H54 (cell line): Measurements from ENCODE around the gene MAEA.

Experiments
- DNase-seq: peaks from one replicate; pipeline ENCODE4 v3.0.0; 2011; ENCODE audit warnings: low spot score, mixed read lengths; ENCODE audit not compliant: insufficient read length
- FAIRE-seq: peaks from 3 replicates; lab custom pipeline; 2011; peaks lifted over from hg19 to GRCh38; lab: Jason Lieb, UNC
- POLR2A ChIP-seq: IDR thresholded peaks from 2 replicates; pipeline ENCODE4 v1.6.1; 2011; ENCODE audit warnings: low read depth, mild to moderate bottlenecking, low read length

The MAEA gene

DNA sequence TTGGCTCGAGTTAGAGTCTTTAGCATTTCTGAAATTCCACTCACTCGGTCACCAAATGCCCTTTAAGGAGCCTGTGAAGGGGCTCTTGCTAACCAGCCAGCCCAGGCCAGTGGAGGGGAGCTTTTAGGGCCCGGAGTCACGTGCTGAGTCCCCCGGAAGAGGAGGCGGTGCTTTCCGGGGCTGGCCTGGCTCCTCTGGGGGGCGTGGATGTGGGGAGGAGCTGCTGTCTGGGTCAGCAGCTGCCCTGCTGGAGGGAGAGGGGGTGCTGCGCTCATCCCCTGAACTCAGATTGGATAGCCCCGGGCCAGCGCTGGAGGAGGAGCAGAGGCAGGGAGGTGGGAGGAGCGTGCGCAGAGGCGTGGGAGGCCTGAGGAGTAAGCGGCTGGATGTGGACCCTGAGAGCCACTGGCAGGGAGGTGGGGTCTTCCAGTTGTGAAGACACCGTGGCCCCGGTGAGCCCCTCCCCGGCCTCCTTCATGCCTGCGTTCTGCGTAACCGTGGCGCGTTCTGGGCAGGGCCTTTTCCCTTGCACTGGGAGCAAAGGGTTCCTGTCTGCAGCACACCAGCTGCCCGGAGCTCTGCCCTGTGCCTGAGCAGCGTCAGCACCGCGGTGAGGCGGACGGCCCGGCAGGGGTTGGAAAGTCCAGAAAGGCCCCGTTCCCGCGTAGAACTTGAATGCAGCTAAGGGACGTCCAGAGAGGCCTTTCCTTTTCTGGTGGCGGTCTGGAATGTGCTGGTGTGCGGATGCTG lies 19.7 kb downstream of the MAEA start:
- no peak for FAIRE-seq
- no peak for TF ChIP-seq POLR2A
- no peak for DNase-seq

DNA sequence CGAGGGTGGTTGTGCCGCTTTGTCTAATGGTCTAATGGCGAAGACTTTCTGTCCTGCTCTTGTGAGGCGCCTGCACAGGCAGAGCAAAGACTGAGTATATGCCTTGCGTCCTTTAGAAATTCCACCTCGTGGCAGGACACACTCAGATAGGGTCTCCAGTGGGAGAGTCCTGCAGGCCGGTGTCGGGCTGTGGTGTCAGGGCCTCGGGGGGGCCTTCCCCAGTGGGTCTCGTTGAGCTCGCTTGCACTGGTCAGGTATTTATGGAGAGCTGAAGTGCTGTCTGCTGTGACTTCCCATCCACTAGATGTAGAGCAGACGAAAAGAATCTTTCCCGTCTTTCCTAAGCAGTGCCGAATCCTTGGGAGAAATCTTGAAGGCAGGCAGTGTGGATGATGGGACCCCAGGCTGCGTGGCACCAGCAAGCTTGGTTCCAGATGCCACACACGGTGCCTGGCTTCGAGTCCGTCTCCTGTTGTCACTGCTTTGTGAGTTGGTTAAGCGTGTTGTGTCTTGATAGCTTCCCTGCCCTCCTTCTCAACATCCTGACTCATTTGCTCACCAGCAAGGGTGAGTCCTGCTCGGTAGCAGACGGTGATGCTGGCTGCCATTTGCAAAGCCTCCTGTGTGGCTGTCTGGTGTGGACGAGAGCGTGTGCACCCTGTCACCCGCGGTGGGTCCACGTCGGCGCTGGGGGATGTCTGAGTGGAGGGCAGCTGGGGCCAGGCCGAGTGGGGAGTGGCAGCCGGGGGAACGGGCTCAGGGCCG lies 20.5 kb downstream of the MAEA start:
- TF ChIP-seq POLR2A = no peak

DNA sequence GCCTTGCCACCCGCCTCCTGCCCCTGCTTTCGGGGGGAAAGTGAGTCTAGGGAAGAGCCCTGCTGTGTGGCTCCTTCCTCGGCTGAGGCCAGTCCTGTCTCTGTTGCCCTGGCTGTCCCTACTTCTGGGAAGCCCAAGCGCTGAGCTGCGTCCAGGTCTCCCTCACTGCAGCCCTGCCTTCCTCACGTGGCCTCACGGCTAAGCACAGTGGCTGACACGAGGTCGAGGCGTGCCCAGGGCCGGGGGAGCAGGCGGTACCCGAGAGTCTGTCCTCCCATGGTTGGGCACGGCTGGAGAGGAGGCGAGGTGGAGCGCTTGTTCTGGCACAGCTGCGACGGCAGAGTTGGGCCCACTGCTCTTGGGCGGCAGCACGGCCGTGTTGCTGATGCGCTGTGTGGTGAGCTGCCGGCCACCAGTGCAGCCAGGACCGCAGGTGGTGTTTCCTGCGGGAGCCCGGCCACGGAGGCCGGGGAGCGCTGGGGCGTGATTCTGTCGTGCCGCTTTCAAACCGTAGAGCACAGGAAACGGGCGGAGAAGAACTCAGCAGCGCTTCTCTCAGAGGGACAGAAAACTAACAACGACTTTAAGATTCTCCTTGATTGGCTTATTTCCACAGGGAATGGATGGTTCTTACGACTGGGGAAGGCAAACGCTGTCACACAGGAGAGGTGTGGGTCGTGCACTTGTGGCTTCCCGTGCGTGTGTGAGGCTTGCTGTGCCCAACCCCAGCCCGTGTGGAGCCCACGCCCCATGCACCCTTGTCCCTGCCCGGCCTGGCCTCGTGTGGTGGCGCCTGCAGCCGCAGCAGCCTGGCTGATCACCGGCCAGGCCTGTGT lies 21.3 kb downstream of the MAEA start:
- TF ChIP-seq POLR2A = no peak
- no peak for FAIRE-seq
- no peak for DNase-seq

More for the DNA sequence above, 20.5 kb downstream of the MAEA start:
- DNase-seq (no peak), FAIRE-seq (no peak)

DNA sequence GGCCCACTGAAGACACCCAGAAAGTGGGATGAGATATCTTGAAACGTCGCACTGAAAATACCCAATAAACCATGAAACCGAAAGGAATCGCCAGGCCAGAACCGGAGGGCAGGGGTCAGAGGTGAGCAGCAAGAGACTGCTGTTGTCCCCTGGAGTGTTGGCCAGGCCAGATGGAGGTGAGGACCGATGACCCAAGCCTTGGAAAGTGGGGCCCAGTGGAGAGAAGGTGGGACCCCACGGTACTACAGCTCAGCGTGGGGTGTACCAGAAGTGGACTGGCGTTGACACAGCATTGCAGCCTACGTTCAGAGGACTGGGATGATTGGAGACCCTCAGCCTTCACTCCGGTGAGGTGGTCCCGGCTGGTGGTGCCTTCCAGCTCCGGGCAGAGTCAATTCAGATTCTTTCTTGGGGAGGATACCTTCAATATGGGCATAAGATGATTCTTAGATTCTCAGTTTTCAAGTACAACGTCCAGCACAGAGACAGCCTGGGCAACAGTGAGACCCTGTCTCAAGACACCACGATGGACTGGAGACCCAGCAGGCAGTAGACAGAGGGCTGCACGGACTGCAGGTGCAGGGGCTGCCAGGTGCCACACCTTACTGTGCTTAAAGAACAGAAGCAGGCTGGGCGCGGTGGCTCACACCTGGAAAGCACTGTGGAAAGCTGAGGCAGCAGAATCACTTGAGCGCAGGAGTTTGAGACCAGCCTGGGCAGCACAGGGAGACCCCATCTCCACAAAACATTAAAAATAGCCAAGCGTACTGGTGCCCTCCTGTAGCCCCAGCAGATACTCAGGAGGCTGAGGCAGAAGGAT lies 23.3 kb downstream of the MAEA start:
- TF ChIP-seq POLR2A = no peak
- DNase-seq = no peak
- FAIRE-seq = no peak

DNA sequence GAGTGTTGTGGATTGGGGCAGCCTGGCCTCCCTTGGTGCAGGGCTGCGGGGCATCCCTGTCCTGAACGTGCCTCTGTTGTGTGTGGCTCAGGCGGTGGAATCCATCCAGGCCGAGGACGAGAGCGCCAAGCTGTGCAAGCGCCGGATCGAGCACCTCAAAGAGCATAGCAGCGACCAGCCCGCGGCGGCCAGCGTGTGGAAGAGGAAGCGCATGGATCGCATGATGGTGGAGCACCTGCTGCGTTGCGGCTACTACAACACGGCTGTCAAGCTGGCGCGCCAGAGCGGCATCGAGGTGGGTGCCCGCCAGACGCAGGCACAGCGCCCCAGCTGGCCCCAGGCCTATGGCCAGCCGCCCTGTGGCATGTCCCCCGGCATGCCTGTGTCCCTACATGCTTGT lies 25.6 kb downstream of the MAEA start:
- FAIRE-seq (no peak), DNase-seq (no peak)
- no peak for TF ChIP-seq POLR2A

DNA sequence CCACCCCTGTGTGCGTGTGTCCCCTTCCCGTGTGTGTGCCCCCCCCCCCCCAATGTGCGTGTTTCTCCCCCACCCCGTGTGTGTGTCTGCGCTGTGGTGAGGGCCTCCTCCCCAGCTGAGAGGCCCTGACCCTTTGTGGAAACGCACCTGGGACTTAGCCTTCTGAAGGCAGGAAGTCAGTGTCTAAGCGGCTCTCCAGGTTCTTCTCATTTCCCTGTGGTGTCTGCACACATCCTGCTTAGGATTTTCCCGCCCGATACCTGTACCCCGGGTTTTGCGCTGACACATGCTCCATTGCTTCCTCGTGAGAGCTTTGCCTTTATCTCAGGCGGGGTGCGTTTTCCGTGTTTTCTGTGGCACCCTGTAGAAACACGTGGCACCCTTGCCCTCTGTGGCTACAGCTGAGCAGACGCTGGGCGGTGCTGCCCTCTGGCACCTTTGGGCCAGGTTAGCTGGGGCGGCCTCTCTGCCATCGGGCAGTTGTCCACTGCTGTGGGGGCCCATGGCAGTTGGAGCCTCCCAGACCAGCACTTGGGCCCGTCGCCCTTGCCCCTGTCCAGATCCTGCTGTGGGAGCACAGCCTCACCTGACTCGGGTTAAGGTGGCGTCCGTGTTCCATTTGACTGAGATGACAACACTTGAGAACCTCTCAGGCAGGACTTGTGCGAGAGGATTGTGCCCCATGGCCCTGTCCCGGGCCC lies 26.3 kb downstream of the MAEA start:
- no peak for TF ChIP-seq POLR2A
- DNase-seq = no peak
- FAIRE-seq = no peak

DNA sequence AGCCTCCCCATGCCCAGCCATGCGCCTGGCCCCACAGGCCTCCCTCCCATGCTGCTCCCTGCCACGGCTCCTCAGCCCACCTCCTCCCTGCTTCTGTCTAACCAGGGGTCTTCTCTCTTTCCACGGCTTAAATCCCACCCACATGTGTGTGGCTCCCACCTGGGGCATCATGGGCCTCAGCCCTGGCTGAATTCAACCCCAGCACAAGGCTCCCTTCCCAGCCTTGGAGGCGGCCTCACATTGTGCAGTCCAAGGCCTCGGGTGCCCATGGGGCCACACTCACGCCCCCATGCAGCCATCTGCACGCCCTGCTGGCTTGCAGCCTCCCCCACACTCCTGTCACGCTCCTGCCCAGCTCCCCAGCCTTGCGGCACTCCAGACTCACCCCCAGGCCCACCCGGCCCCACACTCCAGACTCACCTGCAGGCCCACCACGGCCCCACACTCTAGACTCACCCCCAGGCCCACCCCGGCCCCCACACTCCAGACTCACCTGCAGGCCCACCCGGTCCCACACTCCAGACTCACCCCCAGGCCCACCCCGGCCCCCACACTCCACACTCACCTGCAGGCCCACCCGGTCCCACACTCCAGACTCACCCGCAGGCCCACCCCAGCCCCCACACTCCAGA lies 27.0 kb downstream of the MAEA start:
- no peak for DNase-seq
- FAIRE-seq = no peak
- no peak for TF ChIP-seq POLR2A

DNA sequence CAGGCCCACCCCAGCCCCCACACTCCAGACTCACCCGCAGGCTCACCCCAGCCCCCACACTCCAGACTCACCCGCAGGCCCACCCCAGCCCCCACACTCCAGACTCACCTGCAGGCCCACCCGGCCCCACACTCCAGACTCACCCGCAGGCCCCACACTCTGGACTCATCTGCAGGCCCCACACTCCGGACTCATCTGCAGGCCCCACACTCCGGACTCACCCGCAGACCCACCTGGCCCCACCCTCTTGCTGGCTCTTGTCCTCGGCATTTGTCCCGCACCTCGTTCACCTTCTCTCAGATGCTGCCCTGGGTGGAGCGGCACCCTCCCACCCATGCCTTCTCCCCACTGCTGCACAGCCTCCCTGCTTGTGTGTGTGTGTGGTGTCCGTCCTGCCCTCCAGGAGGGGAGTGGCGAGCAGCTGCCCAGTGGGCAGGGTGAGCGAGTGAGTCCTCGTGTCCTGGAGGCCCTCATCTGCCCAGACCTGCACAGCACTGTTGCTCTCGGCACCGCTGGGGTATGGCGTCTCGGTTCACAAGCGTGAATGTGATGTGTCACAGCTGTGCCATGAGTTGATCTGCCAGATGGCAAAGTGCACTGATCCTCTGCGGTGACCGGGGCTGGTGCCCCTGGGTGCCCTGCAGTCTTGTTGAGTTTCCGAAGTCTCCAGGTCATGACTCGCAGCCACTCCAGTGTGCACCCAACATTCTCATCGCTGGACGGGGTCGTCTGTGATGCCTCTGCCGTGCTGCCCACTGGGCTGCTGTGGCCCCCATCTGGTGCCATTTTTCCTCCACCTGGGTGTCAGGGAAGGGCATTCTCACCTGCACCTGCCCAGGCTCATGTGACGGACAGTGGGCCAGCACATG lies 27.7 kb downstream of the MAEA start:
- FAIRE-seq (no peak), DNase-seq (no peak)
- no peak for TF ChIP-seq POLR2A

DNA sequence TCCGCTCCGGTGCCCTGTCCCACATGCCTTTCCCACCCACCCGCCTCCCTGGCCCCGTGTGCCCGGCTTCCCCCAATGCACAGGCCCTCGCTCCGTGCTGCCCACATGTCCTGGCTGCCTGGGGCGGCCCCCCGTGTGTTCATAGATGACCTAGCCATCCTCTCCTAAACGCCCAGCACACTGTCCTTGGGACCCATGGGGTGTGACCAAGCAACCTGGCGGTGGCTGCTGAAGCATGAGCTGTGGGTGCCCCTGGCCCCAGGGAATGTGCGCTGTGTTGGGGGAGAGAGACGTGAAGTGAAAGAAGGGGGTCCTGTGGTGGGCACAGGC lies 28.3 kb downstream of the MAEA start:
- DNase-seq (no peak), FAIRE-seq (no peak)
- TF ChIP-seq POLR2A = no peak

DNA sequence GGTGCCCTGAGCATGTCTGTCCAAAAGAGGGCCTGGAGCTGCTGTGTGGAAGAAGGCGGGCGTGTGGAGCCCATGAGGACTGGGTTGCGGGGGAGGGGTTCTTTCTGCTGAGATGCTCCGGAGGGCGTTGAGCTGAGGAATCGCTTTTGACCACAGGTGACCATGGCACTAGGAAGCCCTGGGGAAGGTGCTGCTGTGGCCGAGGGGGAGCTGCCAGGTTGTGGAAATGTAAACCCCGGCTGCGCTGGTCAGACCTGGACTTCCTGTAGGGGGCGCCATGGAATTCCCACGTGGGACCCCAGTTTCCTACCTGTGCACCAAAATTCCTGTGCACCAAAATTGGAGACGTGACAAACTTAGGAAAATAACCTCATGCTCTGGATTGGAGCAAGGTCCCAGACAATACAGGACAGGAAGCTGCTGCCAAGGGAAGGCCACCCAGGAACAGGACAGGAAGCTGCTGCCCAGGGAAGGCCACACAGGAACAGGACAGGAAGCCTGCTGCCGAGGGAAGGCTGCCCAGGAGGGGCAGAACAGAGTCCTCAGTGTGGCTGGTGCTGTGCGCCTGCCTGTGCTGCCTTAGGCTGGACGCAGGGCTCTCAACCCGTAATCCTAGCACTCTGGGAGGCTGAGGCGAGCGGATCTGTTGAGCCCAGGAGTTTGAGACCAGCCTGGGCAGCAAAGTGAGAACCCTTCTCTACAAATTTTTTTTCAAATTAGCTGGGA lies 29.0 kb downstream of the MAEA start:
- TF ChIP-seq POLR2A = no peak
- no peak for FAIRE-seq
- DNase-seq = no peak

DNA sequence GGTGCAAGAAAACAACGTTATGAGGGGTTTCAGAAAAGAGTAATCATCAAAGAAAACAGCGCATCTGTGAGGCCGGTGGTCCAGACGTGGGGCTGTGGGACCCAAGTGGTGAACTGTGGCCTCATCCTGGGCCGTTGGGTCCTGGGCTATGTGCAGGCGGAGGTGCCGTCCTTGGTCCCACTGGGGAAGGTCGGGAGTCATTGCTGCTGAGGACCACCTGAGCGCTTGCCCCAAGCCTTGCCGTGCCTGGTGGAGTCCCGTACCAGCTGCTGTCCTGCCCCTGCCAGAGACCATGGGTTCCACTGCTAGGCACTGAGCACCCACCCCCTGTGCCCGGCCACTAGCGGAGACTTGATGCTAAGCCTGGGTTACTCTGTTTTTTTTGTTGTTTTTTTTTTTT lies 31.8 kb downstream of the MAEA start:
- FAIRE-seq (no peak), DNase-seq (no peak)
- TF ChIP-seq POLR2A = no peak
